22Rv1 (cell line): ENCODE data around the gene CLDN11.

Experiments used
- H3K27ac ChIP-seq: fragments of 450-650 bp; 2 replicates; pipeline ENCODE4 v1.5.1; 2017
- CTCF ChIP-seq: fragments of 450-650 bp; IDR thresholded peaks from 2 replicates; pipeline ENCODE4 v1.5.1; 2017; ENCODE audit warnings: mild to moderate bottlenecking
- ZFX ChIP-seq: fragments of 450-650 bp; IDR thresholded peaks from 2 replicates; pipeline ENCODE4 v1.6.1; 2017; ENCODE audit warnings: antibody characterized with exemption, borderline replicate concordance

Gene CLDN11

GRCh38 chr3:170437696-170438407 lies 19.2 kb downstream of the CLDN11 start:
- H3K27ac ChIP-seq: no peak overlapping the region
- TF ChIP-seq ZFX: no peak
- TF ChIP-seq CTCF: no peak

- no peak for TF ChIP-seq ZFX
- TF ChIP-seq CTCF: no peak
- no peak overlapping the region for H3K27ac ChIP-seq
Observed at GRCh38 chr3:170438836-170439235, 20.2 kb downstream of the CLDN11 start.

- TF ChIP-seq CTCF (no peak), ZFX (no peak)
- no peak overlapping the region for H3K27ac ChIP-seq
Observed at GRCh38 chr3:170440344-170440743, 21.7 kb downstream of the CLDN11 start.

- no peak overlapping the region for H3K27ac ChIP-seq
- TF ChIP-seq ZFX: no peak
- TF ChIP-seq CTCF: no peak
Observed at GRCh38 chr3:170441412-170441811, 22.7 kb downstream of the CLDN11 start.

GRCh38 chr3:170442947-170443346 lies 24.3 kb downstream of the CLDN11 start:
- H3K27ac ChIP-seq: no peak overlapping the region
- TF ChIP-seq CTCF (no peak), ZFX (no peak)

- H3K27ac ChIP-seq: no peak overlapping the region
- TF ChIP-seq ZFX (no peak), CTCF (no peak)
Observed at GRCh38 chr3:170443457-170443856, 24.8 kb downstream of the CLDN11 start.

- TF ChIP-seq CTCF (no peak), ZFX (no peak)
- H3K27ac ChIP-seq: no peak overlapping the region
Observed at GRCh38 chr3:170448584-170448983, 29.9 kb downstream of the CLDN11 start.
